Right lung (tissue), 5 donors: ENCODE results near the gene MCTP1. TPM values are rescaled to one million over a fixed set of nuclear protein-coding genes. Genes with fewer than 3 reads are reported as not detected.

Source experiments
- DNase-seq, 2 donors: peaks; one replicate each; pipeline ENCODE4 v3.0.0-alpha.2; 2013
- polyA plus RNA-seq, 5 donors: library from polyadenylated mRNA; unstranded; fragments of 120-200 nt; gene quantifications; one replicate each; pipeline versions ENCODE4 v1.2.1 to v1.2.3, GENCODE V29; 2013; ENCODE audit warnings: inconsistent platforms in 1 of 5, low replicate concordance in 1 of 5; ENCODE audit not compliant: insufficient read length in 5 of 5, insufficient read depth in 1 of 5

The MCTP1 gene
- polyA plus RNA-seq, 5 donors: 3.2 to 6.4 (median 5.5) TPM

DNA sequence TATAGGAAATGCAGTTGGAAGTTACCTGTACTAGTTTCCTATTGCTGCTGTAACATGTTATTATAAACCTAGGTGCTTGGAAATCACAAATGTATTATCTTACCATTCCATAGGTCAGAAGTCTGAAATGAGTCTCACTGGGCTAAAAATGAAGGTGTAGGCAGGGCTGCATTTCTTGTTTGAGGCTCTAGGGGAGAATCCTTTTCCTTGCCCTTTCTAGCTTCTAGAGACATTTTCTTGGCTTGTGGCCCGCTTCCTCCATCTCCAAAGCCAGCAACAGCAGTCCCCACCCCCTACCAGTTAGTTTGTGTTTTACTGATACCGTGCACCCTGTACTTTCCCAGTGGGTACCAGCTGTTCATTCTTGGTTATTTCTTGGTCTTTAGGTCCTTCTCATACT lies 513.2 kb downstream of the MCTP1 start:
- no peak for DNase-seq

DNA sequence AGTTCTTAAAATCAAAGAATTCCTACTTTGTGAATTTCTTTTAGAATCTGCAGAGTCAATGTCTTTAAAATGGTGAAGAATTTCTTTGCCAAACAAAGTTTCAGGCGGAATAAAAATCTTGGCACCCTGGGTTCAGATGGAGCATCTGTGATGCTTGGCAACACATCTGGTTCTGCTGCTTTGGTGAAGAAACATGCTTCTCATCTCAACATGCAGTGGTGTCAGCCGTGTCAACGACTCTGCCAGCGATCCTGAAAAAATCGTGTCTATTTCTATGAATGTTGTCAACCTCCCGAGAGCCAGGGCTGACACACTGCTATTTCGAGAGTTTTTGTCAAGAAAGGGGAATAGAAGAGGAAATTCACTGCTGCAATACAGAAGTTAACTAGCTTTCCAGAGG lies 514.9 kb downstream of the MCTP1 start:
- DNase-seq: no peak

DNA sequence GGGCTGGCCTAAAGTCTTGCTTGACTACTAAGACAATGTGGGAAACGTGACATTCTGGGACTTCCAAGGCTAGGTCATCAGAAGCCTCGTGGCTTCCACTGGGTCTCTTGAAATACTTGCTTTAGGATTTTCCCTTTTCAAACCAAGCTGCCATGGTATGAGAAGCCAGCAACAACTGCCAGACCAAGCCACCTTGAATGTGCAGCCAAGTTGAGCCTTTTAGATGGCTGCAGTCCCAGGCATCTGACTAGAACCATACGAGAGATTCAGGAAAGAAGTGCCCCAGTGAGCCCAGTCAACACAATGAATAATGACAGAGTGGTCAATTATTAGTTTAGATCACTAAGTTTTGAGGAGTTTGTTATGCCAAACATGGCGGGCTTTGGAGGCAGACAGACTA lies 523.1 kb downstream of the MCTP1 start:
- DNase-seq: no peak

DNA sequence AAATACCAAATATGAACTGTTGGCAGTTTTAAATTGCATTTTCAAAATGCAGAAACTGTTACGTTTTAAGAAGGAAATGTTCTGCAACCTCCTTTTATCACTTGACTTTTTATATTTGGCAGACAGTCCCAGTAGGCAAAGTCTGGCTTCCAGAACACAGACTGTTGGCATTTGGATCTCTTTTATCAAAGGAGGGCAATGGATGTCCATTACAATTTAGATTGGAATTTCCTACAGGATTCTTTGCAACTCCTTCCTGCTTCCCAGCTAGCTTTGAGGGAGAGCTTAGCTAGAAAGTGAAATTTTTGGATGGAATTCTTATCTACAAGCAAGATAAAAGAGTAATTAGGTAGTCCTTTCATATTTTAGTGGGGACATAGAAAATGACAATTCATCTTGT lies 523.8 kb downstream of the MCTP1 start:
- DNase-seq: no peak

DNA sequence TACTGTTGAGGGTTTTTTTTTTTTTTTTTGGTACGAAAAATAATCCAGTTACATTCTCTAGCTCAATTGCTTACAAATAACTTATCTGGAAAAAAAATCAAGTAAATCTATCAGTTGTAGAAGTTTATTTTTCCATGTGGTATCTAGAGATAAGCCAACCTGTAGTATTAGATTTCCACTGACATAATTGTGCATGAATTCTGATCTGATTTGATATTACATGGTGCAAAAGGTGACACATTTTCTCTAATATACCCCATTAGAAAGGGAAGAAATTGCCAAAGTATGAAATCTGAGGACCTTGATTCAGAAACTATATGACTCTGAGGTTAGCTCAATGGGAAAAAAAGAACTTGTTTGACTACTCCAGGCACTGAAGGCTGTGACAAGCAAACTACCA lies 524.9 kb downstream of the MCTP1 start:
- no peak for DNase-seq

DNA sequence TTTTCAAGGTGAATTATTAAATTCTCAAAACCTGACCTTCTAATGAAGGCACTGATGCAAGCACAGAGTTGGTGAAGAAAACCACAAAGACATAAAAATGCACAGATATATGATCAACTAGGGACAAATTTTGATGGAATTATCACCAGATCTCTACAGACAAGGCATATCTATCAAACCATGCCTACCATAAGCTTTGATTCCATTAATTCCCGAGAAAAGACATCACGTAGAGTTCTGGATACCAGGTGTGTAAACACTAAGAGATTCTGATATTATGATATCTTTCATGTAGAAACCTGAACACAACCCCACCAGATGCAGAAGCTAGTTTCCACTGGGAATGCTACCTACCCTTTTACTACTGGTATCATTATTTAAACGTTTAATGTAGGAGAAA lies 525.9 kb downstream of the MCTP1 start:
- DNase-seq: no peak

DNA sequence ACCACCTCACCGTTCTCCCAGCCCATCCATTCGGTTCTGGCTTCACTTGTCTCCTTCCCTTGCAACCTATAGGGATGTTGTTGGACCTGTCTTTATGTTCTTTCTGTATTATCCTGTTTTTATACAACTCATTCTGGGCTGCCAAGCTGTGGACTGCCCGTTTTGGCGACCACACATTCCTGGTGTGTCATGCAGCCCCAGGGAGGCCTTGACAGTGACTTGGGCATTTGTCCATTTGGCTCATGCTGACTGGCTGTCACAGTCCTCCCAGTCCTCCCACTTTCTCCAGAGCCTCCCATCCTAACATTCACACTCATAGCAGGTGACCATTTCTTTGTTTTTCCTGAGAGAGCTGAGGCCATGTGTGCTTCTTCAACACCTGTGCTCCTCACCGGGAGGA lies 530.1 kb downstream of the MCTP1 start:
- no peak for DNase-seq

DNA sequence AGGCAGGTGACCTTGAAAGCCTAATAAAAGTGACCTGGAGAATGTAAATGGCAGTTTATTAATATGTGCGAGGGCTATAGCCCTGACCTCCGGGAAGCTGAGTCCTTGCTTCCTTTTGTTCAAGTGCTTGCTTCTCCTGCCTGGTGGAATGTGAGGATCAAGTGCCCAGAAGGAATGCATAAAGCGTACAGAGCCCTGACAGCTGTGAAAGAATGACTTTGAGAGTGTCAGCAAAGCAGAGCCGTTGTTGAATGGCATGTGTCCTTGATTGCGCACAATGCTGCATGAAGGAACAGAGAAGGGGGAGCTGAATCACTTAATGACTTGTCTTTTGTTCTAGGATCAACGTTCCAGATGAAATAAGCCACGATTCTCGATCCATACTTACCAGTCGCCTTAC lies 533.4 kb downstream of the MCTP1 start:
- DNase-seq: peak in 1 of 2 donors; percentile 6

DNA sequence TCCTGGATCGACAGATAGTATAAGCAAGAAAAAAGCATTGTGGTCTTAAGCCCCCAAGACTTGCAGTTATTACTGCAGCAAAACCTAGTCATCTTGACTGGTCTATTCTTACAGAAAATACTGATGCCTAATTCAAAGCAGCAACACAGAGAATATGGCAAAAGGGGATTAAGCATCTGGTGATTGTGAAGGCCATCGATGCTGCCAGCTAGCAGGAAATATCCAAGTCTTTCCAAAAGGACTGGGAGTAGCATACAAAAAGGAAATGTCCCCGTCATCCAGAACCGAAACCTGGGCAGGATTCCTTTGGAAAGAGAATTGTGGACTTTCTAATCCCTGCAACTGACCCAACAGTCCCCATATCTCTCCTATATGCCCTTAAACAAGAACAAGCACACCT lies 534.2 kb downstream of the MCTP1 start:
- no peak for DNase-seq

DNA sequence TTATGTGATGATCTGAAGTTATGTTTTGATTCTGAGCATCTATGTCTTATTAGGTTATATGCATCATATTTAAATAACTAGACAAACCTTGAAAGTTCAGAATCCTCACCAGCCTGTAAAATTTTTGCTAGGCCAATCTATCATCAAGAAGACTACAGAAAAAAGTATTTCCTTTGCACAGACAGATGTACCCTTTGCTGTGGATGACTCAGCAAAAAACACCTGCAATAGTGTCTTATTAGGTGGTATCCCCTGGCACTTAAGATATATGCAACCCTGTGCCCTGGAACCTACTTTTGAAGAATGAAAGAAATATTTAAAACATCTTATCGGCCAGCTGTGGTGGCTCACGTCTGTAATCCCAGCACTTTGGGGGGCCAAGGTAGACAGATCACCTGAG lies 535.9 kb downstream of the MCTP1 start:
- no peak for DNase-seq

DNA sequence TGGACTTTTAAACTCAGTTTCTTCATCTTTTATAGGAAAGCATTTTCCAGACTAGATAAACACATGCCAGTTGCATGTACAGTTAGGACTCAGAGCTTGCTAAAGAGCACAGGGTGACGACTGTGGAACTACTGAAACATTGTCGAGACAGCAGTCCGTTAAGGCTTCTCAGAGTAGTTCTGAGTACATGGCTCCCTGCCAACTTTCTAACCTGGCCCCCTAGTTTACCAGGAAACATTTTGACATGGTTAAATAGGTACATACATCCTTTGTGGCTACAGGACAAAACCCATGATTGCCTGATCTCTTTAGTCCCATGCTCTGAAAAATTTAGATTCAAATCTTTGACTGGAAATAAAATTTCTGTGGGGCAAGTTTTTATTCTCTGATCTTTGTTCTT lies 536.7 kb downstream of the MCTP1 start:
- no peak for DNase-seq

DNA sequence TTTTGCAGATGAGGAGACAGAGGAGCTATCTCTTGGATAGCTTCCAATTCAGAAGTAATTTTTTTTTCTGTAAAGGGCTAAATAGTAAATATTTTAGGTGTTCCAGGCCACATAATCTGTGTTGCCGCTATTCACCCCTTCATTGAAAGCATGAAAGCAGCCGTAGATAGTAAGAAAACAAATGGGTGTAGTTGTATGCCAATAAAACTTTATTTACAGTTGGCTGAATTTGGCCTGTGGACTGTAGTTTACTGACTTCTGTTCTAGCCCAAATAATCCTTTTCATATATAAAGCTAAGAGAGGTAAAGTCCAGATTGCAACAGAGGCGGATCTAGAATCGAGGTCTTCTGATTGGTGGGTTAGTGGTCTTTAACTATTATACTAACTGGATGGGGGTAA lies 537.5 kb downstream of the MCTP1 start:
- no peak for DNase-seq

DNA sequence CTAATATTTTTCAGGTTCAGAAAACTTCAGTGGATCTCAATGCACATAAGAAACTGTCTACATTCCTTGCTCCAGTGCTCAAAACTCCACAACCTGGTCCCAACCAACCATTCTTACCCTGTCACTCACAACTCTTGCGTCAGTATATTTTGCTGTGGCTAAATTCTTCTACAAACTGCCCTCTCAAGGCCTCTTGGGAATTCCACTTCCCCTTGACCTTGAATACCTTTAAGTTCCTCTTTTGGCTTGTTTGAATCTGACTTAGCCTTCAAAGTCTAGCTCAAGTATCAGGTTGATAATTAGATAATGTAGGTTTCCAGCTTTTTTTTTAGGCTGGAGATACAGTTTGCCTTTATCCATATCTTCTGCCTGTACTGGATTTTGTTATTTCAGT lies 538.2 kb downstream of the MCTP1 start:
- DNase-seq: no peak

DNA sequence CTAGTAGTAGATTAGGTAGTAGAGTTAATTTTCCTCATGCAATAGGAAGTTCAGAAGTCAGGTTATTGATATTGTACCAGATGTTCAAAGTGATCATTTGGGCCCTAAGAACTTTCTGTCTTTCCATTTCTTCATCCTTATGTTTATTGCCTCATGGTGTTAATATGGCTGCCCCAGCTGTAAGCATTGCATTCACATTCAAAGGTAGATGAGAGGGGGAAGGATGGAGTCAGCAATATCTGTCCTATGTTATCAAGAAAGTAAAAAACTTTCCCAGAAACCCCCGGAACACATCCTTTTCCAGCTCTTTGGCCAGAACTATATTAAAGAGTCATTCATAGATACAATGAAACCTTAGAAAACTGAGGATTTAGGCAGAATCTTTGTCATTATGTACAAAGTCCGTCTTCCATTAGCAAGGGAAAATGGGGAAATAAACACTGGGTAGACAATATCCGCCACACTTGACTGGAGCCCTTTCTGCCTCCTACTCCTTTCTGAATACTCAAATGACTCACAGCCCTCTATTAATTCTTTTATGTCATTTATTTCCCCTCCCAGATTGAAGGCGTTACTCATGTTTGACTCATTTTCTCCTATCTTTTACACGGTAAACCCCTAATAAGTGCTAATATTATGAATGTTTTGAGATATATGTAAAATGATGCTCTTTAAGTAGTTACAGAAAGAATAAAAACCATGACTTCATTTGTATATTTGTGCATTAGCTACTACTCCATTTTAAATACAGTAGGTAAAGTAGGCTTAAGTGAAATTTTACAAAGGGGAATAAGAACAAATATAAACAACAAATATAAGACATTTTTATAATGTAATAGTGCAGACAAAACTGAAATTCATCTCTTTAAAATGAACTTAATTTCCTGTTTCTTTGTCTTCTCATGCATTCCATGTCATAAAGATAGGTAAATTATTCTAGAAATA lies 538.8 kb downstream of the MCTP1 start:
- DNase-seq: no peak

DNA sequence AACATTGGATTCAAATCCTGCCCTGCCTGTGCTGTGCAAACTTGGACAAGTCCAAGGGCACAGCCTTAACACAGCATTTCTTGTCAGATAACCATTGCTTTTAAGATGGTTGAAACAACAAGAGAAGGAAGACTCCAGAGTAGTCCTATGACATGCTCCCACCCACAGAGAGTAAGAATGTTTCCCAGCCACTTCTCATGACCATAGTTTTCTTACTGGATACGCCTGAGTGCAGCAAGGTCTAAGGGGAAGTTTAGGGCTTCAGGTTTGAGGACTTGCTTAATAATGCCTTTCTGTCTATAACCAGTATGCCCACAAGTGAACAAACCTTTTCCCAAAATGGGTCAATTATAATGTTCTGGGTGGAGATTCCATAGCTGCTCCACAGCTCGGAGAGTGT lies 540.0 kb downstream of the MCTP1 start:
- DNase-seq: no peak

DNA sequence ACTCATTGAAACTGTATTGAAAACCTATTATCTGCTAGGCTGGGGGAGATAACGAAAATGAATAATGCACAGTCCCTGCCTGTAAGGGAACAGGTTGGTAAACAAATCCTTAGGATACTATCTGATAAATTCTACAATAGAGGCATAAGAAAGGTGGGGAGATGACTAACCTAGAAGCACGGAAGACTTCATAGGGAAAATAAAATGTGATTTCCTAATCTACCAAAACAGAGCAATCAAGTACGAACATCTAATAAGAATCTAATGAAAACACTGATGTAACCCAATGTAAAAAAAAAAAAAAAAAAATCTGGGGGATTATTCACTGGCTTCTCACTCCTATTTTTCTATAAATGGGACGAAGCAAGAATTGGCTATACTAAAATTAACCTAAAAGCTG lies 542.0 kb downstream of the MCTP1 start:
- DNase-seq: no peak

DNA sequence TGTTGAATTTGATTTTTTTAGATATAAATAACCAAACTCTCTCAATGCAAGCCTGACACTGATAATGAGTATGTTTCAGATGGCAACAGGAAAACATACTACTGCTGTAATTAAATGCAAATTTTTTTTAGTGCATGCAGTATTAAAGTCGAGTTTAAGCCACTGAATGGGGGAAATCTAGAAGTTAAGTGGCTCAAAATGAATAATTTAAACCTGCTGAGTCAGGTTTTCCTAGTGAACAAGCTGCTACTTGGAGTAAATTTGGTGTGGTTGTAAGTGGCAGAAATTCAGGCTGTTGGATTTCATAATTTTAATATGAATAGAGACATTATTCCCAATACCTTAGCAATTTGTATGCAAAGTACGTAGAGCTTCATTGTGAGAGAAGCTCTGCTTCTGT lies 544.6 kb downstream of the MCTP1 start:
- no peak for DNase-seq

DNA sequence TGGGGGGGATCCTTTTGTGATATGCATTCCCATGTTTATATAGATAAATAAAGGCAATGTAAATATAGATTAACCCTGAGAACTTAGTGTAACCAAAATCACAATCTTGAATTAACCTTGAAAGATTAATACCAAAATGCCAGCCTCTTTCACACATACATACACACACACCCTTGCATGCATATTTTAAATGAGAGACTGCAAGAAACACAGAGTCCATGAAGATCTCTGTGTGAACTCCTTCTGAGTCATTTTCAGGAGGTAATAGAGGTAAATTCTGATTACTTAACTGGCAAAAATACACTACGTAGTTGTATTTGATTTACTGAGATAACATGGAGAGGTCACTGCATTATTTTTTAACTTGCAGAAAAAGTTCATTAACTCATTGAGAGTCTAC lies 548.4 kb downstream of the MCTP1 start:
- DNase-seq: no peak

DNA sequence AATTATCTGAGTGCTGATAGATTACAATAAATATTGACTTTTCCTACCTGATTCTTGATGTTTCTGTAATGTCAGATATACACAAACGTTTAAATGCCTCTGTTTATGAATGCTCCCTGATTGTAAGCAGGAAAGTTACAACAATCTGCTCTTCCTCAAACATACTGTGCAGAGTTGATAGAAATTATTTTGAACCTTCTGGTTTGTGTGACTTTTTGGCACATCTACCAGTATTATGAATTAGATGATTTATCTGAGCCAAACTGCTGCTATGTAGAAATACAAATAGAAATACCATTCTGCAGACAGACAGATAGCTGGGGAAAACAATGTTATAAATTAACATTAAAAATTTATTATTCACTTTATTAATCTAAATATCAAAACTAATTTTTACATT lies 553.4 kb downstream of the MCTP1 start:
- DNase-seq: no peak

DNA sequence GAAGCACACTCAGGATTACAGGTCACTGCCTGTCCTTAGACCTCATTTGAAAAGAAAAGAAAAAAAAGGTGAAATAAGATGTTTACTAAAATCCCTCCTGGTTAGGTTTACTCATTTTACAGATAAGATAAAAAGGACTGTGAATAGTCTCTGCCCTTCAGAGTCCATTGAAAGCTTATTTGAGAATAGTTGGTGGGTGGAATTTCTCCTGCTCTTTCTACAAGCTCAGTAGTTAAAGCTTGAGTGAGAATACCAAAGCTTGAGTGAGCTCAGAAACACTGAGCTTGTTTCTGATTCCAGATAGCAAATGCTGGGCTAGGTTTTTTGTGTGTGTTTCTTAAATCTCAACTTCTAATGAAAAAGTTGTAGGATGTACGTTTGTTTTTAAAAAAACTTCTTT lies 559.8 kb downstream of the MCTP1 start:
- no peak for DNase-seq

DNA sequence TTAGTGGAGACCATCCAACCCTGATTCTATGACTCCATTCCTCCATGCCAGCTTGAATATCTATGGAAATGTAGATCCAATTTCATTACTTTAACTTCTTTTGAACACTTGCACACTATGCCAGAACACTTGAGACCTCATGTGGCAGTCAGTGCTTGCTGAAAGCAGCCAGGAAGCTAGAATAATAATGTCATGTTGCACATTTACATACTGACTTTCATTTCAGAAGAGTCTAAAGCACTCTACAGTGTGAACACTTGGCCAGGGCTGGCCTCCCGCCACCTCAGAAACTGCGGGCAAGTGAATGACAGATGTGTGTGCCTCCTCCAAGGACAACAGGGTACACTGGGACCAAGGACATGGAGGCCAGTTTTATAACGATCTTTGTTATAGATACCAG lies 569.1 kb downstream of the MCTP1 start:
- DNase-seq: no peak

DNA sequence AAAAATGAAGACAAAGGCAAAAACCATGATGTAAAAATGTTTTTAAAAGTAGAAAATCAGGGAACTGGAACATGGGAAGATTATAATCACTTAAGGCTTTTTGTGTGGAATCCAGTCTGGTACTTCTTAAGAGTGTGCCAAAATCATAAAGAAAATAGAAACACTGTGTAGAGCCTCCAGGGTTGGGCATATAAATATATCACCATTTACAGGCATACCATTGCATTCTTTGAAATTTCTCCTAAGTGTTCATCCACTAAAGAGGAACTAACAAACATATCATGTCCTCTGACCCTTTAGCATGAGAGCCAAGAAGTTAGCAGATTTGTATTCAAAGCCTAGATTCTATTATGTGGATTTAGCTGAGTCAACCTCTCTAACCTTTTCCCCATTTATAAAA lies 573.1 kb downstream of the MCTP1 start:
- no peak for DNase-seq

DNA sequence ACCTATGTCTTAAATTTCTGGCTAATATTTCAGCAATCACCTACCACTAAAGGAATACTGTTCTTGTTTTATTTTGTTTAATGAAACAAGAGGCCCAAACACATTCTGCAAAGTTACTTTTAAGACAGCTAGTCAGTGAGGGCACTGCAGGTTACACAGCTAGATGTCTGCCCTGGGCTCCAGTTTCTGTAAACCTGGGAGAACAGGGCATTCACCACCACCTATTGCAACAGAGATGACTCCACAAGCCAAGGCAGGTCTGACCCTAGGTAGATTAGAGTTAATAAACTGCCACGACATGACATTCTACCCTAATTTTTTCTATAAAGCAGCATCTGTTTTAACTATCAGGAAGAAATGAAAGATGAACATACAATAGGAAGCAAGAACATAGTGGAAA lies 575.6 kb downstream of the MCTP1 start:
- DNase-seq: no peak

DNA sequence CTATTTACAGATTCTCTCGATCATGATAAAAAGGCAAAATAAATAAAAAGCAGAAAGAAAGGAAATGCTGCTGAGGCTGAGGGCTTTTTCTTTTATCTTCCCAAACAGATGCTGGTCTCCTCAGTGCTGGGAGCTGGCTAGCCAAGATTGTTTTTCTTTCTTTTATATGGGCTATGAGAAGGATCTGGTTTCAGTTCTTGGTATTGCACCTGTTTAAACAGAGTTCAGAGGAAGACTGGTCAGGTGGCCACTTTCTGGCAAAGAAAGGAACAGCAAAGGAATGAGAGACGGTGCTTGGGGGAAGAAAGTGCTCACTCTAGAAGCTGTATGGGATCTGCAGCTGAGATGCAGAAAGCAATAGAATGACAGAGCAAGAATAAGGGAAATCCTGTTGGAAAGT lies 577.5 kb downstream of the MCTP1 start:
- DNase-seq: no peak
